ENCODE measurements around the gene TENT4B.

Gene TENT4B

GRCh38 chr16:50133214-50133613 is 19.9 kb upstream of the TENT4B start:
- no peaks in the 10 kb centered on the region for H3K4me1 ChIP-seq (ENCODE audit: control insufficient read depth, insufficient read depth, low read length, poor library complexity, severe bottlenecking)
- no peak overlapping the region for H3K4me3 ChIP-seq (ENCODE audit: extremely low read depth, insufficient read depth, low read length, poor library complexity, severe bottlenecking)
- no peaks in the 10 kb centered on the region for H3K9me3 ChIP-seq (ENCODE audit: control insufficient read depth, low read length)
- H3K36me3 ChIP-seq (ENCODE audit: control insufficient read depth, insufficient read depth, low read length): no peaks in the 10 kb centered on the region
- WGBS, 2 experiments (ENCODE audit: insufficient coverage in 2 of 2): 29% methylated on average over 1 of the region's 2 CpGs; no CpG with 5 or more reads in 1 of the 2 experiments
- no peak overlapping the region for H3K27ac ChIP-seq (ENCODE audit: low read depth, low read length, severe bottlenecking)

- H3K36me3 ChIP-seq (ENCODE audit: control insufficient read depth, insufficient read depth, low read length): no peaks in the 10 kb centered on the region
- no peak overlapping the region for H3K27ac ChIP-seq (ENCODE audit: low read depth, low read length, severe bottlenecking)
- H3K4me1 ChIP-seq (ENCODE audit: control insufficient read depth, insufficient read depth, low read length, poor library complexity, severe bottlenecking): no peaks in the 10 kb centered on the region
- no peaks in the 10 kb centered on the region for H3K9me3 ChIP-seq (ENCODE audit: control insufficient read depth, low read length)
- H3K4me3 ChIP-seq (ENCODE audit: extremely low read depth, insufficient read depth, low read length, poor library complexity, severe bottlenecking): no peak overlapping the region
Measured at GRCh38 chr16:50136399-50136798, 16.7 kb upstream of the TENT4B start.

GRCh38 chr16:50137268-50137667 is 15.8 kb upstream of the TENT4B start:
- H3K4me3 ChIP-seq (ENCODE audit: extremely low read depth, insufficient read depth, low read length, poor library complexity, severe bottlenecking): no peak overlapping the region
- no peaks in the 10 kb centered on the region for H3K36me3 ChIP-seq (ENCODE audit: control insufficient read depth, insufficient read depth, low read length)
- H3K27ac ChIP-seq (ENCODE audit: low read depth, low read length, severe bottlenecking): no peak overlapping the region
- no peaks in the 10 kb centered on the region for H3K9me3 ChIP-seq (ENCODE audit: control insufficient read depth, low read length)
- no peaks in the 10 kb centered on the region for H3K4me1 ChIP-seq (ENCODE audit: control insufficient read depth, insufficient read depth, low read length, poor library complexity, severe bottlenecking)
- 87 to 90% methylated on average over 3 of the region's 3 CpGs for WGBS, 2 experiments (ENCODE audit: insufficient coverage in 2 of 2)

GRCh38 chr16:50139580-50139979 is 13.5 kb upstream of the TENT4B start:
- H3K36me3 ChIP-seq (ENCODE audit: control insufficient read depth, insufficient read depth, low read length): no peaks in the 10 kb centered on the region
- no CpG with 5 or more reads among the region's 1 CpG for WGBS, 2 experiments (ENCODE audit: insufficient coverage in 2 of 2)
- no peaks in the 10 kb centered on the region for H3K9me3 ChIP-seq (ENCODE audit: control insufficient read depth, low read length)
- no peak overlapping the region for H3K27ac ChIP-seq (ENCODE audit: low read depth, low read length, severe bottlenecking)
- H3K4me1 ChIP-seq (ENCODE audit: control insufficient read depth, insufficient read depth, low read length, poor library complexity, severe bottlenecking): no peaks in the 10 kb centered on the region
- H3K4me3 ChIP-seq (ENCODE audit: extremely low read depth, insufficient read depth, low read length, poor library complexity, severe bottlenecking): no peak overlapping the region

- no peak overlapping the region for H3K27ac ChIP-seq (ENCODE audit: low read depth, low read length, severe bottlenecking)
- peaks cover 3% of the 10 kb centered on the region for H3K4me1 ChIP-seq (ENCODE audit: control insufficient read depth, insufficient read depth, low read length, poor library complexity, severe bottlenecking)
- no peak overlapping the region for H3K4me3 ChIP-seq (ENCODE audit: extremely low read depth, insufficient read depth, low read length, poor library complexity, severe bottlenecking)
- H3K9me3 ChIP-seq (ENCODE audit: control insufficient read depth, low read length): no peaks in the 10 kb centered on the region
- no peaks in the 10 kb centered on the region for H3K36me3 ChIP-seq (ENCODE audit: control insufficient read depth, insufficient read depth, low read length)
- 67 to 100% methylated on average over 1 of the region's 2 CpGs for WGBS, 2 experiments (ENCODE audit: insufficient coverage in 2 of 2)
Measured at GRCh38 chr16:50144211-50144610, 8.9 kb upstream of the TENT4B start.

GRCh38 chr16:50146479-50147435 is 6.3 kb upstream of the TENT4B start:
- H3K36me3 ChIP-seq (ENCODE audit: control insufficient read depth, insufficient read depth, low read length): no peaks in the 10 kb centered on the region
- no peaks in the 10 kb centered on the region for H3K9me3 ChIP-seq (ENCODE audit: control insufficient read depth, low read length)
- peak overlapping the region; percentile 29 for H3K27ac ChIP-seq (ENCODE audit: low read depth, low read length, severe bottlenecking)
- no peak overlapping the region for H3K4me3 ChIP-seq (ENCODE audit: extremely low read depth, insufficient read depth, low read length, poor library complexity, severe bottlenecking)
- whole genome bisulfite sequencing, 2 experiments (ENCODE audit: insufficient coverage in 2 of 2): 93 to 97% methylated on average over 8 to 9 of the region's 9 CpGs
- H3K4me1 ChIP-seq (ENCODE audit: control insufficient read depth, insufficient read depth, low read length, poor library complexity, severe bottlenecking): peaks cover 3% of the 10 kb centered on the region

GRCh38 chr16:50151322-50151721 is 1.8 kb upstream of the TENT4B start:
- H3K27ac ChIP-seq (ENCODE audit: low read depth, low read length, severe bottlenecking): no peak overlapping the region
- no peaks in the 10 kb centered on the region for H3K36me3 ChIP-seq (ENCODE audit: control insufficient read depth, insufficient read depth, low read length)
- 98 to 100% methylated on average over 5 of the region's 5 CpGs for WGBS, 2 experiments (ENCODE audit: insufficient coverage in 2 of 2)

GRCh38 chr16:50151756-50152155 is 1.4 kb upstream of the TENT4B start:
- Histone ChIP-seq H3K9me3 (ENCODE audit: control insufficient read depth, low read length) (no peaks in the 10 kb centered on the region), H3K4me3 (ENCODE audit: extremely low read depth, insufficient read depth, low read length, poor library complexity, severe bottlenecking) (peak overlapping the region; percentile 62), H3K4me1 (ENCODE audit: control insufficient read depth, insufficient read depth, low read length, poor library complexity, severe bottlenecking) (peaks cover 17% of the 10 kb centered on the region), H3K36me3 (ENCODE audit: control insufficient read depth, insufficient read depth, low read length) (no peaks in the 10 kb centered on the region), H3K27ac (ENCODE audit: low read depth, low read length, severe bottlenecking) (no peak overlapping the region)
- 97 to 99% methylated on average over 9 to 10 of the region's 11 CpGs for WGBS, 2 experiments (ENCODE audit: insufficient coverage in 2 of 2)

More at GRCh38 chr16:50151322-50151721, 1.8 kb upstream of the TENT4B start:
- Histone ChIP-seq H3K9me3 (ENCODE audit: control insufficient read depth, low read length) (no peaks in the 10 kb centered on the region), H3K4me1 (ENCODE audit: control insufficient read depth, insufficient read depth, low read length, poor library complexity, severe bottlenecking) (peaks cover 14% of the 10 kb centered on the region), H3K4me3 (ENCODE audit: extremely low read depth, insufficient read depth, low read length, poor library complexity, severe bottlenecking) (no peak overlapping the region)

- Histone ChIP-seq H3K4me1 (ENCODE audit: control insufficient read depth, insufficient read depth, low read length, poor library complexity, severe bottlenecking) (peaks cover 15% of the 10 kb centered on the region), H3K4me3 (ENCODE audit: extremely low read depth, insufficient read depth, low read length, poor library complexity, severe bottlenecking) (peak overlapping the region; percentile 62), H3K9me3 (ENCODE audit: control insufficient read depth, low read length) (no peaks in the 10 kb centered on the region), H3K27ac (ENCODE audit: low read depth, low read length, severe bottlenecking) (peak overlapping the region; percentile 87), H3K36me3 (ENCODE audit: control insufficient read depth, insufficient read depth, low read length) (no peaks in the 10 kb centered on the region)
- 2 to 19% methylated on average over 9 to 18 of the region's 24 CpGs for WGBS, 2 experiments (ENCODE audit: insufficient coverage in 2 of 2)
Measured at GRCh38 chr16:50152351-50152806, 727 bp upstream of the TENT4B start.

GRCh38 chr16:50153596-50154419 is 702 bp downstream of the TENT4B start:
- H3K27ac ChIP-seq (ENCODE audit: low read depth, low read length, severe bottlenecking): peak overlapping the region; percentile 62
- H3K4me3 ChIP-seq (ENCODE audit: extremely low read depth, insufficient read depth, low read length, poor library complexity, severe bottlenecking): peak overlapping the region; percentile 76
- 1% methylated on average over 62 to 69 of the region's 89 CpGs for WGBS, 2 experiments (ENCODE audit: insufficient coverage in 2 of 2)
- peaks cover 15% of the 10 kb centered on the region for H3K4me1 ChIP-seq (ENCODE audit: control insufficient read depth, insufficient read depth, low read length, poor library complexity, severe bottlenecking)
- peaks cover 4% of the 10 kb centered on the region for H3K36me3 ChIP-seq (ENCODE audit: control insufficient read depth, insufficient read depth, low read length)
- no peaks in the 10 kb centered on the region for H3K9me3 ChIP-seq (ENCODE audit: control insufficient read depth, low read length)

Measured in mesodermal cell (in vitro differentiated cells).